HEK293 (cell line): Measurements from ENCODE around the gene ITSN1.

Experiments
- CTCF ChIA-PET: fragments of 350-600 bp; formaldehyde crosslinking; extraction: SDS; loops from one replicate; lab custom pipeline; 2021; ENCODE audit warnings: antibody characterized with exemption; lab: Yijun Ruan, JAX
- POLR2A ChIA-PET: fragments of 300-600 bp; formaldehyde crosslinking; extraction: SDS; loops from one replicate; lab custom pipeline; 2020; ENCODE audit warnings: antibody characterized with exemption, inconsistent platforms; lab: Yijun Ruan, JAX
- H3K27ac ChIP-seq: fragments of 200-500 bp; sonication (Bioruptor generic); 2 replicates; pipeline ENCODE4 v1.5.1; 2014; ENCODE audit warnings: low read depth, low read length, control low read depth, inconsistent platforms; ENCODE audit errors: extremely low read depth
- H3K36me3 ChIP-seq, 2 experiments: fragments of 200-500 bp in 1 of 2; sonication (Bioruptor generic) in 1 of 2; 1 replicate in 1 of 2; 2 replicates in 1 of 2; pipeline ENCODE4 v1.5.1; 2014 to 2017; ENCODE audit warnings: inconsistent platforms in 2 of 2, low read length in 2 of 2; ENCODE audit not compliant: control insufficient read depth in 2 of 2, insufficient read depth in 1 of 2
- H3K4me1 ChIP-seq: fragments of 200-500 bp; sonication (Bioruptor generic); 2 replicates; pipeline ENCODE4 v1.5.1; 2014; ENCODE audit warnings: mild to moderate bottlenecking, low read length, inconsistent platforms; ENCODE audit not compliant: control insufficient read depth, insufficient read depth
- H3K4me3 ChIP-seq: 2 replicates; pipeline ENCODE4 v1.5.1; 2011; ENCODE audit warnings: low read depth, mild to moderate bottlenecking, control low read depth, low read length, moderate library complexity
- H3K9me3 ChIP-seq: fragments of 200-500 bp; sonication (Bioruptor generic); 2 replicates; pipeline ENCODE4 v1.5.1; 2014; ENCODE audit warnings: low read depth, low read length, inconsistent platforms; ENCODE audit not compliant: control insufficient read depth, insufficient read depth
- REST ChIP-seq: fragments of 450-650 bp; formaldehyde crosslinking; IDR thresholded peaks from 2 replicates; pipeline ENCODE4 v1.5.1; 2016; ENCODE audit warnings: missing biosample characterization, missing genetic modification characterization
- ZNF211 ChIP-seq: fragments of 450-650 bp; formaldehyde crosslinking; IDR thresholded peaks from 2 replicates; pipeline ENCODE4 v1.5.1; 2016; ENCODE audit warnings: low read depth, missing biosample characterization, missing genetic modification characterization
- ZNF362 ChIP-seq: fragments of 450-650 bp; formaldehyde crosslinking; IDR thresholded peaks from 2 replicates; pipeline ENCODE4 v1.5.1; 2016; ENCODE audit warnings: missing biosample characterization, missing genetic modification characterization
- ZNF501 ChIP-seq: fragments of 450-650 bp; formaldehyde crosslinking; IDR thresholded peaks from 2 replicates; pipeline ENCODE4 v1.5.1; 2016; ENCODE audit warnings: missing biosample characterization, missing genetic modification characterization
- ZNF513 ChIP-seq: fragments of 450-650 bp; IDR thresholded peaks from 2 replicates; pipeline ENCODE4 v1.5.1; 2018; ENCODE audit warnings: missing biosample characterization, missing genetic modification characterization
- ZNF76 ChIP-seq: fragments of 450-650 bp; formaldehyde crosslinking; IDR thresholded peaks from 2 replicates; pipeline ENCODE4; 2016; ENCODE audit warnings: low read depth, missing biosample characterization, missing genetic modification characterization, borderline replicate concordance
- ZSCAN5A ChIP-seq: fragments of 450-650 bp; formaldehyde crosslinking; IDR thresholded peaks from 2 replicates; pipeline ENCODE4 v1.5.1; 2016; ENCODE audit warnings: missing biosample characterization, missing genetic modification characterization

The ITSN1 gene

GRCh38 chr21:33760641-33761440 lies 118.5 kb downstream of the ITSN1 start:
- ChIA-PET POLR2A (interaction anchor here (0.9 to 1.0 kb wide), 2 partner anchors 13 to 135 kb away, joined by 3 read pairs; no protein-coding TSS in a partner anchor), CTCF (interaction anchor here (0.6 to 0.7 kb wide), 2 partner anchors 102 to 128 kb away, joined by 5 read pairs; no protein-coding TSS in a partner anchor)
- H3K4me3 ChIP-seq, result no peak overlapping the region; the same call in 1 of the 2 replicates

More at GRCh38 chr21:33760641-33761440, 118.5 kb downstream of the ITSN1 start:
- Histone ChIP-seq H3K36me3 (peaks cover 0 to 5% of the 10 kb centered on the region in 2 experiments), H3K9me3 (no peaks in the 10 kb centered on the region), H3K27ac (no peak overlapping the region; the same call in 1 of the 2 replicates), H3K4me1 (peaks cover 16% of the 10 kb centered on the region)
- TF ChIP-seq ZNF362 (tag by site-specific recombination), result peak; percentile 63; the same call in 1 of the 2 replicates
- no peak for TF ChIP-seq ZNF76
- no peak for TF ChIP-seq ZNF501 (tag by site-specific recombination)
- TF ChIP-seq ZNF211 (tag by site-specific recombination), result no peak
- TF ChIP-seq ZNF513, result no peak
- no peak for TF ChIP-seq ZSCAN5A (tag by site-specific recombination)
- TF ChIP-seq REST (tag by site-specific recombination), result peak; percentile 84
